HG03045 (cell line): ENCODE results near the gene PRDM1.

Source experiments
- ATAC-seq: cut with Tn5 transposase; IDR thresholded peaks from one replicate; pipeline ENCODE4 v1.9.1; 2021; ENCODE audit warnings: mild to moderate bottlenecking, moderate library complexity; ENCODE audit not compliant: unreplicated experiment

Gene PRDM1

DNA sequence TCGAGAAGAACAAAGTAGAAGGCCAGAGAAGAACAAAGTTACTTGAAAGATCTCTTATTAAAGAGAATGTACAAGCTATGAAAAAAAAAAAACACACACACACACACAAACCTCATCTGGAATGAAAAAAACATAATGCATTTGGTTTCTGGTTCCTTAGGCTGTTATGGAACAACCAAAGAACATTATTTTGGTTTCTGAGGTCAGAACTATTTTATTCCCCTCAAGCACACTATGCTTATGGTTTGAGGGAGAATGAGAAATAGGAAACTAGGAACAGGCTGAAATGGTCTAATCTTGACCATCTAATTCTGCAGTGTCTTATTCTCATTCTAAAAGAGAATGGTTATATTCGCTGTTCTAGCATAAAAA, 8.8 kb downstream of the PRDM1 start:
- no peak for ATAC-seq

DNA sequence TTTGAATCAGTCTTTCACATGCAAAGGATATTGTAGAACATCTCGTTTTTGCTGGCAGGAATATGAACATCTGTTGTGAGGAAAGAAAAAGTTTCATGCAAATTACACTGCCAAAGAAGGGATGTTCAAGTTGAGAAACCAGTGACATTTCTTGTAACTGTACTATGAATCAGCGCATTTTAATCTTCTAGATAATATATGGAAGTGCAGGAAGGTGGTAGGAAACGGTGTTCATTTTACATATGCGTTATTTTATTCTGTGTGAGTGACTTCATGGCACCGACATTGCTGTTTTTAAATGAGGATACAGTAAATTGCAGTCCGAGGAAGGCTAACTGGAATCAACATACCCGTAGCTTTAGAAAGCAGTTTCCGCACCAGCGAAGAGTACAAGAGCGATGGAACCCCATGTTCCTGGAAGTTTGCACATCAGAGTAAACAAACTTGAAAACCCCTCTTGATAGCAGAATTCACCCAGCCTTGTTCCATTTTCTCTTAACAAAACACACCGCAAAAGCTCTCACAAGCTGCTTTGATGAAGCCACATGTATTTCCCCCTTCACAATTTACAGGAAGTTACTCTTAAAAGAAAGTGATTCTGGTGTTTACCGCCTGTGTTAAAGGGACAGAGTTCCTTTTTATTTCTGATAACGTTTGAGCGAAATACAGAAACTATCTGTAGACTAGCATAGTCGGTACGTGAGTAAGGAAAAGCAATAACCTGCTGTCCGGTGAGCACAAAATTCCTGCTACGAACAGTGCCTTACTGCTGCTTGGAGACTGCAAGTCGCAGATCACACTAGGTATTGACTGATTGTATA, 11.5 kb downstream of the PRDM1 start:
- ATAC-seq = peak; percentile 50

- ATAC-seq = no peak
These were observed 12.5 kb downstream of the PRDM1 start for GRCh38 chr6:106098383-106099234.

DNA sequence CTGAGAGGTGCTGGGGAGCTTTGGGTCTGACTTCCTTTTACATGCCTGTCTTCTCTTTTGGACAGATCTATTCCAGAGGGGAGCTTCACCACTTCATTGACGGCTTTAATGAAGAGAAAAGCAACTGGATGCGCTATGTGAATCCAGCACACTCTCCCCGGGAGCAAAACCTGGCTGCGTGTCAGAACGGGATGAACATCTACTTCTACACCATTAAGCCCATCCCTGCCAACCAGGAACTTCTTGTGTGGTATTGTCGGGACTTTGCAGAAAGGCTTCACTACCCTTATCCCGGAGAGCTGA, 13.1 kb downstream of the PRDM1 start:
- ATAC-seq = no peak

DNA sequence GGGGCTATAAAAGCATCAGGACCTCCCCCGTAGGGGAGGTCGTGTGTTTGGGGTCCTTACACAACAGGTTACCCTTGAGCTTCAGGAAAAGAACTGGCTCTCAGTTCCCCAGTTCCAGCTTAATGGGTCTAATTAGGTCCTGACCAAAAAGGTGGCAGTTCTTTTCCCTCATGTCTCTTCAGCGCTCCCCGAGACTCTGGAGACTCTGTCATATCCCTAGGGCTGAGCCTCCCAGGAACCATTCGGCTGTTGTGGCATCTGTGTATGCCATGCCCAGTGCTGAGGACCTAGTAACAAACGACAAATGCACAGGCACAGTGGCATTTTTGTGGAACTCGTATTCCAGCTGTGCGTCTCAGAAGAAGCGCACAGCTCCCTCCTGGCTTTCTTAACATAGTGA, 14.6 kb downstream of the PRDM1 start:
- ATAC-seq = no peak

DNA sequence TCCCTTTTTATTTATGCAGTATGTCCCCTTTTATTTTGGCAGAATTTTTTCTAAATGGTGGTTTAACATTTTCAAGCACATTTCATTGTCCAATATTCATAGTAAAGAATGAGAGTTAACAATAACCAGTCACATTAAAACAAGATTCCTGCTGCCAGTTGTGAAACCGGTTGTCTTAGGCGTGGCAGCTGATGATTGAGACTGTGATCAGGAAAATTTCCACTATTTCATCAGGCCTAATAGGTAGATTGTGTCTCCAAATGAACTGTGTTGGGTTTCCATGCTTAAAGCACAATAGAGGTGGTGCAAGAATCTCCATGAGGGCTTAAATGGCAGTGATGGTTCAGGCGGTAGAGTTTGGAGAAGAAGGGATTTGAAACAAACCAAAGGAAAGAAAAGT, 15.3 kb downstream of the PRDM1 start:
- no peak for ATAC-seq

GRCh38 chr6:106102034-106102433, 15.9 kb downstream of the PRDM1 start:
- peak; percentile 56 for ATAC-seq

DNA sequence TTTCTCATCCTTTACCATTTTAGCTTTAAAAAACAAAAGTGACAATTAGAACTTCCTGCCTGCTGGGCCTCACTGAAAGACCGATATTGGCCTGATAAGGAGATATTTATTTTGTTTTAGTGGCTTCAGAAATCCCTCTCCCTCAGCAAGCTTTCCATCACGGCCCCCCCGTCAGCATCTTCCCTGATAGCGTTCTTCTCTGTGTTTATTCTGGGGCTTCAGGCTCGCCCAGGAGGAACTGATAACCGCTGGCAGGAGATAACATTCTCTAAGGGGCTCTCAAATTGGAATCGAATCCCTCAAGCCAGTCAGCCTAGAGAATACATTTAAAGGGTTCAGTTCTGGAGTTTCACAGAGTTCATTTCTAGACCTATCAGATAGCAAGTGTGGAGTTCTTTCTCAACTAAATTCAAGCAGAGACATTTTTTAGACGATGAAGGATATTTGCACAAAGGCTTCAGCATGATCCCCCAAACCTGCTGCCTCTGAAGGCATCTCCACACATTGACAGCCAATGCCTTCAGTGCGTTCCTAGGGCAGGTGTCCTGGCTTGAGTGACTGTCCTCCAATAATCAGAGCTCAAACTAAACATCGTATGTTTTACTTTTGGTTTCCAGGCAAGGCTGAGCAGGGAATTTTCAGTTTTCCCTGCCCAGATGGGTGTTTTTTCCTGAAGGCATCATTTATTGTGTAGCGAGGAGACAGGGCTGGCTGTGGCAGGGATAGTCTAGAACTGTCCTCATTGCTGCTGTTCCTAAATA, 17.0 kb downstream of the PRDM1 start:
- no peak for ATAC-seq

- no peak for ATAC-seq
These were observed 17.6 kb downstream of the PRDM1 start for GRCh38 chr6:106103728-106104109.

DNA sequence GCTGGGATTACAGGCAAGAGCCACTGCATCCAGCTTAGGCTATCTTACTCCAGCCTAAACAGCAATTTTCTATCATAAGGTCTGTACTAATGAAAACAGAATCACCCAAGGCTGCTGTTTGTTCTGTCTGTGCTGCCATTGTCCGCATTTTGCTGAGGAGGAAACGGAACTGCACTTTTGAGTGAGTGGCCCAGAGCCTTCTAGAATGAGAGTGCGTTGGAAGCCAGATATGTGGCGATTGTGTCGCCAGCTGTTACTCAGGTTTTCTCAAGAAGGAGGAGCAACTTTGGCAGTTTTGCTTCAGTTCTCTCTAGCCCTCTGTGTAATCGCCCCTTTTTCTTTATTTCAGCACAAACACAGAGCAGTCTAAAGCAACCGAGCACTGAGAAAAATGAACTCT, 18.3 kb downstream of the PRDM1 start:
- ATAC-seq = no peak

DNA sequence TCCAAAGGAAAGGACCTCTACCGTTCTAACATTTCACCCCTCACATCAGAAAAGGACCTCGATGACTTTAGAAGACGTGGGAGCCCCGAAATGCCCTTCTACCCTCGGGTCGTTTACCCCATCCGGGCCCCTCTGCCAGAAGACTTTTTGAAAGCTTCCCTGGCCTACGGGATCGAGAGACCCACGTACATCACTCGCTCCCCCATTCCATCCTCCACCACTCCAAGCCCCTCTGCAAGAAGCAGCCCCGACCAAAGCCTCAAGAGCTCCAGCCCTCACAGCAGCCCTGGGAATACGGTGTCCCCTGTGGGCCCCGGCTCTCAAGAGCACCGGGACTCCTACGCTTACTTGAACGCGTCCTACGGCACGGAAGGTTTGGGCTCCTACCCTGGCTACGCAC, 18.8 kb downstream of the PRDM1 start:
- ATAC-seq = no peak

- ATAC-seq = no peak
These were observed 19.4 kb downstream of the PRDM1 start for GRCh38 chr6:106105493-106105892.

- no peak for ATAC-seq
These were observed 20.3 kb downstream of the PRDM1 start for GRCh38 chr6:106106276-106107042.

DNA sequence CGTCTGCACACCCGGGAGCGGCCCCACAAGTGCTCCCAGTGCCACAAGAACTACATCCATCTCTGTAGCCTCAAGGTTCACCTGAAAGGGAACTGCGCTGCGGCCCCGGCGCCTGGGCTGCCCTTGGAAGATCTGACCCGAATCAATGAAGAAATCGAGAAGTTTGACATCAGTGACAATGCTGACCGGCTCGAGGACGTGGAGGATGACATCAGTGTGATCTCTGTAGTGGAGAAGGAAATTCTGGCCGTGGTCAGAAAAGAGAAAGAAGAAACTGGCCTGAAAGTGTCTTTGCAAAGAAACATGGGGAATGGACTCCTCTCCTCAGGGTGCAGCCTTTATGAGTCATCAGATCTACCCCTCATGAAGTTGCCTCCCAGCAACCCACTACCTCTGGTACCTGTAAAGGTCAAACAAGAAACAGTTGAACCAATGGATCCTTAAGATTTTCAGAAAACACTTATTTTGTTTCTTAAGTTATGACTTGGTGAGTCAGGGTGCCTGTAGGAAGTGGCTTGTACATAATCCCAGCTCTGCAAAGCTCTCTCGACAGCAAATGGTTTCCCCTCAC, 21.0 kb downstream of the PRDM1 start:
- ATAC-seq = no peak

DNA sequence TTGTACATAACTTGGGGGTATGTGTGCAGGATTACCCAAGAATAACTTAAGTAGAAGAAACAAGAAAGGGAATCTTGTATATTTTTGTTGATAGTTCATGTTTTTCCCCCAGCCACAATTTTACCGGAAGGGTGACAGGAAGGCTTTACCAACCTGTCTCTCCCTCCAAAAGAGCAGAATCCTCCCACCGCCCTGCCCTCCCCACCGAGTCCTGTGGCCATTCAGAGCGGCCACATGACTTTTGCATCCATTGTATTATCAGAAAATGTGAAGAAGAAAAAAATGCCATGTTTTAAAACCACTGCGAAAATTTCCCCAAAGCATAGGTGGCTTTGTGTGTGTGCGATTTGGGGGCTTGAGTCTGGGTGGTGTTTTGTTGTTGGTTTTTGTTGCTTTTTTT, 22.0 kb downstream of the PRDM1 start:
- ATAC-seq = no peak

DNA sequence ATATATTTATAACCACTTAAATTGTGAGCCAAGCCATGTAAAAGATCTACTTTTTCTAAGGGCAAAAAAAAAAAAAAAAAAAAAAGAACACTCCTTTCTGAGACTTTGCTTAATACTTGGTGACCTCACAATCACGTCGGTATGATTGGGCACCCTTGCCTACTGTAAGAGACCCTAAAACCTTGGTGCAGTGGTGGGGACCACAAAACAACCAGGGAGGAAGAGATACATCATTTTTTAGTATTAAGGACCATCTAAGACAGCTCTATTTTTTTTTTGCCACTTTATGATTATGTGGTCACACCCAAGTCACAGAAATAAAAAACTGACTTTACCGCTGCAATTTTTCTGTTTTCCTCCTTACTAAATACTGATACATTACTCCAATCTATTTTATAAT, 22.9 kb downstream of the PRDM1 start:
- ATAC-seq = no peak

DNA sequence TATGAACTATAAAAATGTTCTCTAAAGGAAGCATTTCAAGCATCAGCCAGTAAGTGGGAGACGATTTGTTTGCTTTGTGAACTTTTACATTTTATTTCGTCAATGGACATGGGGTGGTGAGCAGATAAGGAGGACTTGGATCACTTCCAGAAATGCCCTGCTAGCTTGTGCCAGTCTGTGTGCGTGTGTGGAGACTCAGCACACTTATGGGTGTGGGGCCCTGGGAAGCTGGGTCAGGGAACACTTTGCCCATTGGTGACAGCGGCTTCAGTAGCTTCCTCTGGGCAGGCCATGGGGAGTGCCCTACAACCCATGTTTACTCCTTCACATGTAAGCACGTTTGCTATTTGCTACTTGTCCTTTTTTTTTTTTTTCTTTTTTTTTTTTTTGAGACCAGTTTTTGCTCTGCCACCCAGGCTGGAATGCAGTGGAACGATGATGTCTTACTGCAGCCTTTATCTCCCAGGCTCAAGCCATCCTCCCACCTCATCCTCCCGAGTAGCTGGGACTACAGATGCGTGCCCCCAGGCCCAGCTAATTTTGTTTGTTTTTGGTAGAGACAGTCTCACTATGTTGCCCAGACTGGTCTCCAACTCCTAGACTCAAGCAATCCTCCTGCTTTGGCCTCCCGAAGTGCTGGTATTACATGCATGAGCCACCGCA, 24.2 kb downstream of the PRDM1 start:
- no peak for ATAC-seq

GRCh38 chr6:106112433-106112832, 26.3 kb downstream of the PRDM1 start:
- ATAC-seq = no peak

GRCh38 chr6:106113256-106113959, 27.3 kb downstream of the PRDM1 start:
- no peak for ATAC-seq
